Astrocyte (in vitro differentiated cells and primary cell): ENCODE results near the gene DCDC2C. TPM values are rescaled to one million over a fixed set of nuclear protein-coding genes. Genes with fewer than 3 reads are reported as not detected.
"Not testable (repeated sequence)": the region's sequence is repeated elsewhere in the genome, so short reads cannot be mapped to it uniquely, and the experiment has no call there.

Experiments
- DNase-seq: peaks from one replicate; pipeline ENCODE4 v3.0.0-alpha.2; 2010; ENCODE audit warnings: low read depth
- FAIRE-seq: peaks from 2 replicates; lab custom pipeline; 2011; peaks lifted over from hg19 to GRCh38; lab: Jason Lieb, UNC
- H2AFZ ChIP-seq: 2 replicates; pipeline ENCODE4 v1.6.0; 2012; ENCODE audit warnings: low read depth, low read length, inconsistent platforms
- H3K27ac ChIP-seq: 2 replicates; pipeline ENCODE4 v1.5.1; 2011; ENCODE audit warnings: low read depth, low read length, inconsistent platforms
- H3K27me3 ChIP-seq: 2 replicates; pipeline ENCODE4 v1.6.0; 2011; ENCODE audit warnings: low read length, inconsistent platforms; ENCODE audit not compliant: insufficient read depth
- H3K36me3 ChIP-seq: 2 replicates; pipeline ENCODE4 v1.5.1; 2011; ENCODE audit warnings: low read length, inconsistent platforms; ENCODE audit not compliant: insufficient read depth
- H3K4me1 ChIP-seq: 2 replicates; pipeline ENCODE4 v1.5.1; 2011; ENCODE audit warnings: low read length, inconsistent platforms; ENCODE audit not compliant: insufficient read depth
- H3K4me2 ChIP-seq: 2 replicates; pipeline ENCODE4 v1.6.0; 2012; ENCODE audit warnings: low read length, inconsistent platforms
- H3K4me3 ChIP-seq: 2 replicates; pipeline ENCODE4 v1.5.1; 2011; ENCODE audit warnings: low read depth, mild to moderate bottlenecking, low read length, inconsistent platforms; ENCODE audit not compliant: insufficient read depth
- H3K79me2 ChIP-seq: 2 replicates; pipeline ENCODE4 v1.6.0; 2012; ENCODE audit warnings: mild to moderate bottlenecking, low read length, inconsistent platforms; ENCODE audit not compliant: insufficient read depth
- H3K9ac ChIP-seq: 2 replicates; pipeline ENCODE4 v1.6.0; 2012; ENCODE audit warnings: mild to moderate bottlenecking, low read length, inconsistent platforms
- H3K9me3 ChIP-seq: 2 replicates; pipeline ENCODE4 v1.5.1; 2012; ENCODE audit warnings: low read depth, mild to moderate bottlenecking, low read length, inconsistent platforms; ENCODE audit not compliant: insufficient read depth
- H4K20me1 ChIP-seq: 2 replicates; pipeline ENCODE4 v1.6.0; 2012; ENCODE audit warnings: low read length, inconsistent platforms; ENCODE audit not compliant: insufficient read depth
- H3K27ac Mint-ChIP-seq: one replicate; pipeline ENCODE4 v1.8.0; 2021; ENCODE audit warnings: mild to moderate bottlenecking, mixed read lengths; ENCODE audit not compliant: unreplicated experiment
- H3K27me3 Mint-ChIP-seq: one replicate; pipeline ENCODE4 v1.8.0; 2021; ENCODE audit warnings: low read depth, mixed read lengths; ENCODE audit not compliant: unreplicated experiment
- H3K36me3 Mint-ChIP-seq: one replicate; pipeline ENCODE4 v1.8.0; 2021; ENCODE audit warnings: low read depth, mixed read lengths; ENCODE audit not compliant: unreplicated experiment
- H3K4me1 Mint-ChIP-seq: one replicate; pipeline ENCODE4 v1.8.0; 2021; ENCODE audit warnings: low read depth, mixed read lengths; ENCODE audit not compliant: unreplicated experiment
- H3K4me3 Mint-ChIP-seq: one replicate; pipeline ENCODE4 v1.8.0; 2021; ENCODE audit warnings: mild to moderate bottlenecking, moderate library complexity, mixed read lengths; ENCODE audit not compliant: unreplicated experiment
- H3K9me3 Mint-ChIP-seq: one replicate; pipeline ENCODE4 v1.8.0; 2021; ENCODE audit warnings: mild to moderate bottlenecking, mixed read lengths; ENCODE audit not compliant: unreplicated experiment
- EZH2 ChIP-seq: IDR thresholded peaks from 2 replicates; pipeline ENCODE4 v1.6.1; 2012; ENCODE audit warnings: mild to moderate bottlenecking, low read length, inconsistent platforms; ENCODE audit not compliant: insufficient read depth
- total RNA-seq: library from RNA; stranded (reverse); gene quantifications from 2 replicates; pipeline ENCODE4 v1.2.1, GENCODE V29; 2021
- TF ChIP-seq, protein P1 (sequence below): IDR thresholded peaks from 2 replicates; pipeline ENCODE4 v1.5.1; 2011; ENCODE audit warnings: low read depth, mild to moderate bottlenecking, inconsistent platforms, low read length, moderate library complexity; ENCODE audit not compliant: insufficient read depth

DCDC2C gene
- total RNA-seq, 1 donor from 2014 or later, result not detected

DNA sequence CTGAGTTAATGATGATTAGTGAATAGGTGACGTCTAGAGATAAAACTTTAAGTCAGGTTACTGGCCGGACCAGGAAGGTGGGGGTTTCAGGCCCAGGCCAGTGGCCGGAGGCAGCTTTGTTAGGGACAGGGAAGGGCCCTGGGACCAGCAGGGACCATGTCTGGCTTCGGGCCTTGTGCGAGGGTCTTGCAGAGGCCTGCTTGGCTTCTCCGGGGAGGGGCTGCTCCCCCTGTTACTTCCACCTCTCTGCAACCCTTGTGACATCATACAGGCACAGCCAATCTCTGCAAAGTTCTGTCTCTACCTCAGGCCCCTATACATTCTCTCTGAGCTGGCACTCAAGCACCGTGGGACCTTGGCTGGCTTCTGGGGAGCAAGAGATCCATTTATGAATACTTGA, 45.5 kb upstream of the DCDC2C start, which contains the start of gene ALLC:
Gene ALLC, plus strand, starts transcription at position 320 of the 400 bp plus-strand sequence. CDS start 12,958 bp downstream, outside the sequence.
- DNase-seq (no peak), FAIRE-seq (no peak)
- Histone ChIP-seq H3K9ac (no peak within 1 kb of the TSS), H3K4me1 (no peaks in the 10 kb centered on the region), H2AFZ (peak within 1 kb of the TSS; percentile 50), H3K27ac (no peak within 1 kb of the TSS), H3K27me3 (peaks cover 5% of the 10 kb centered on the region), H4K20me1 (no peaks in the 10 kb centered on the region), H3K4me3 (no peak within 1 kb of the TSS), H3K9me3 (no peaks in the 10 kb centered on the region), H3K4me2 (no peak within 1 kb of the TSS), H3K36me3 (no peaks in the 10 kb centered on the region), H3K79me2 (no peaks in the 10 kb centered on the region)
- H3K9me3 Mint-ChIP-seq, result peaks cover 3% of the 10 kb centered on the region
- H3K27ac Mint-ChIP-seq, result peak within 1 kb of the TSS; percentile 37
- peaks cover 15% of the 10 kb centered on the region for H3K4me1 Mint-ChIP-seq
- no peak within 1 kb of the TSS for H3K4me3 Mint-ChIP-seq
- H3K27me3 Mint-ChIP-seq, result peaks cover 4% of the 10 kb centered on the region
- no peaks in the 10 kb centered on the region for H3K36me3 Mint-ChIP-seq
- TF ChIP-seq, protein P1, sequence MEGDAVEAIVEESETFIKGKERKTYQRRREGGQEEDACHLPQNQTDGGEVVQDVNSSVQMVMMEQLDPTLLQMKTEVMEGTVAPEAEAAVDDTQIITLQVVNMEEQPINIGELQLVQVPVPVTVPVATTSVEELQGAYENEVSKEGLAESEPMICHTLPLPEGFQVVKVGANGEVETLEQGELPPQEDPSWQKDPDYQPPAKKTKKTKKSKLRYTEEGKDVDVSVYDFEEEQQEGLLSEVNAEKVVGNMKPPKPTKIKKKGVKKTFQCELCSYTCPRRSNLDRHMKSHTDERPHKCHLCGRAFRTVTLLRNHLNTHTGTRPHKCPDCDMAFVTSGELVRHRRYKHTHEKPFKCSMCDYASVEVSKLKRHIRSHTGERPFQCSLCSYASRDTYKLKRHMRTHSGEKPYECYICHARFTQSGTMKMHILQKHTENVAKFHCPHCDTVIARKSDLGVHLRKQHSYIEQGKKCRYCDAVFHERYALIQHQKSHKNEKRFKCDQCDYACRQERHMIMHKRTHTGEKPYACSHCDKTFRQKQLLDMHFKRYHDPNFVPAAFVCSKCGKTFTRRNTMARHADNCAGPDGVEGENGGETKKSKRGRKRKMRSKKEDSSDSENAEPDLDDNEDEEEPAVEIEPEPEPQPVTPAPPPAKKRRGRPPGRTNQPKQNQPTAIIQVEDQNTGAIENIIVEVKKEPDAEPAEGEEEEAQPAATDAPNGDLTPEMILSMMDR, result no peak
- TF ChIP-seq EZH2, result no peak

DNA sequence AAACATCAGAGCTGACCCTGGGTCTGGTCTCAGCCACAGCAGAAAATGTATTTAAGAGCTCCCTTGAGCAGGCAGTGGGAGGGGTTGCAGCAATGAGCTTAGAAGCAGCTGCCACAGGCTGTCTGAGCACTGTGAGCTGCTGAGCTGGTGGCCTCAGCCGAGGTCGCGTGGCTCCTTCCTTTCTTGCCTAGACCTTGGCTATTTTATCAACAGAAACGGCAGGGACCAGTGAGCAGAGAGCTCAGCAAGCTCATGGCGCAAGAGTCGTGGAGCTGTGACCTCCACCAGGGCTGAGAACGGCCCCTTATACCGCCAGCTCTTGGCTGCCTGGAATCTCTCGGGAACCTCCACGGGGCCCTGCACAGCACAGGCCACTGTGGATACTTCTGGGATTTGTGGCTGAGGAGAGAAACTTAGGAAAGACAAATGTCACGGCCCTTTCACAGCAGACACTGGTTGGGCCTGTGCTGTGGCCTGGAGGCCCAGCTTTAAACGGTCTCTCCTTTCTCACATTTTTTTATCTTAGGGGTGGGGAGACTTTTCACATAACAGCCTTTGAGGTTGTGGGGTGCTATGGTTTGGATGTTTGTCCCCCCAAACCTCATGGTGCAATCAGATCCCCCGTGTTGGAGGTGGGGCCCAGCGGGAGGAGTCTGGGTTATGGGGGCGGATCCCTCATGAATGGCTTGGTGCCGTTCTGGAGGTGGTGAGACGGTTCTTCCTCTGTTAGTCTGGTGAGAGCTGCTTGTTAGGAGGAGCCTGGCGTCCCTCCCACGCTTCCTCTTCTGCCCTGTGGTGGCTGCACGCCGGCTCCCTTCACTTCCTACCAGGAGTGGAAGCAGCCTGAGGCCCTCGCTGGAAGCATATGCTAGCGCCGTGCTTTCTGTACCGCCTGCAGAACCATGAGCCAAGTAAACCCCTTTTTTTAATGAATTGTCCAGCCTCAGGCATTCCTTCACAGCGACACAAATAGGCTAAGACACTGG, 43.6 kb upstream of the DCDC2C start:
- Histone ChIP-seq H3K36me3 (no peaks in the 10 kb centered on the region), H3K4me1 (no peaks in the 10 kb centered on the region), H3K4me3 (no peak overlapping the region), H3K27ac (no peak overlapping the region), H3K9me3 (no peaks in the 10 kb centered on the region), H3K79me2 (no peaks in the 10 kb centered on the region), H4K20me1 (no peaks in the 10 kb centered on the region), H3K4me2 (no peak overlapping the region), H3K27me3 (peaks cover 3% of the 10 kb centered on the region), H2AFZ (no peak overlapping the region), H3K9ac (no peak overlapping the region)
- H3K27me3 Mint-ChIP-seq, result no peaks in the 10 kb centered on the region
- no peaks in the 10 kb centered on the region for H3K36me3 Mint-ChIP-seq
- DNase-seq (no peak), FAIRE-seq (no peak)
- peaks cover 3% of the 10 kb centered on the region for H3K9me3 Mint-ChIP-seq
- H3K4me1 Mint-ChIP-seq, result peaks cover 15% of the 10 kb centered on the region
- peak overlapping the region; percentile 37 for H3K27ac Mint-ChIP-seq
- no peak overlapping the region for H3K4me3 Mint-ChIP-seq
- no peak for TF ChIP-seq EZH2
- TF ChIP-seq, protein P1, result no peak

DNA sequence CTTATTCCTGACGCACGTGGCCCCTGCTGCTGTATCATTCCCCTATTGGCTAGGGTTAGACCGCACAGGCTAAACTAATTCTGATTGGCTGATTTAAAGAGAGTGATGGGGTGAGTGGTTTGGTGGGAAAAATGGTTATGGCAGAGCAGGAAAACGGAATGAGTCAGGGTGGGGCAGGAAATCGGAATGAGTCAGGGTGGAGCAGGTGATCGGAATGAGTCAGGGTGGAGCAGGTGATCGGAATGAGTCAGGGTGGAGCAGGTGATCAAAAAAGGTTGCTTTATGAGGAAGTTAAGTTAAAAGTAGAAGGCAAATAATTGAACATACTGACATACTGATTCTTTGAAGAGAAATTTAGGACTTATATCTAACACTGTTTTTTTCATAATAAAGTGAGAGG, 42.7 kb upstream of the DCDC2C start:
- not testable (repeated sequence) for H3K4me1 ChIP-seq, H3K4me2 ChIP-seq, H3K4me3 Mint-ChIP-seq, H3K79me2 ChIP-seq, FAIRE-seq, H3K36me3 Mint-ChIP-seq, DNase-seq, H3K36me3 ChIP-seq, H2AFZ ChIP-seq, H3K27me3 Mint-ChIP-seq, H4K20me1 ChIP-seq, H3K27me3 ChIP-seq, H3K9me3 Mint-ChIP-seq, H3K27ac ChIP-seq, H3K9ac ChIP-seq, H3K9me3 ChIP-seq, H3K4me3 ChIP-seq
- peaks cover 15% of the 10 kb centered on the region for H3K4me1 Mint-ChIP-seq
- peak overlapping the region; percentile 17 for H3K27ac Mint-ChIP-seq
